ENCODE data around the gene THTPA.

Gene THTPA

GRCh38 chr14:23566112-23566777, 10.2 kb downstream of the THTPA start:
- no peak for FAIRE-seq
- no peak for DNase-seq (ENCODE audit: insufficient read length, low spot score)

- FAIRE-seq (peak; percentile 58), DNase-seq (ENCODE audit: insufficient read length, low spot score) (no peak)
These were observed 10.7 kb downstream of the THTPA start for GRCh38 chr14:23566778-23567185.

- FAIRE-seq (peak; percentile 85), DNase-seq (ENCODE audit: insufficient read length, low spot score) (peak; percentile 81)
These were observed 11.3 kb downstream of the THTPA start, which contains the start of gene AP1G2 for GRCh38 chr14:23567186-23568020. TSS of gene AP1G2 (minus strand) at chr14:23567791. CDS start at chr14:23567314, 477 bp downstream.

GRCh38 chr14:23568021-23568599, 12.0 kb downstream of the THTPA start:
- FAIRE-seq: no peak
- no peak for DNase-seq (ENCODE audit: insufficient read length, low spot score)

- FAIRE-seq (peak; percentile 68), DNase-seq (ENCODE audit: insufficient read length, low spot score) (no peak)
These were observed 12.7 kb downstream of the THTPA start for GRCh38 chr14:23568600-23569331.

- FAIRE-seq: no peak
- no peak for DNase-seq (ENCODE audit: insufficient read length, low spot score)
These were observed 13.5 kb downstream of the THTPA start for GRCh38 chr14:23569443-23570151.

GRCh38 chr14:23570806-23571483, 14.9 kb downstream of the THTPA start:
- no peak for FAIRE-seq
- DNase-seq (ENCODE audit: insufficient read length, low spot score): no peak

GRCh38 chr14:23571701-23572523, 15.8 kb downstream of the THTPA start:
- FAIRE-seq (no peak), DNase-seq (ENCODE audit: insufficient read length, low spot score) (no peak)

GRCh38 chr14:23572524-23572828, 16.4 kb downstream of the THTPA start:
- FAIRE-seq: no peak
- DNase-seq (ENCODE audit: insufficient read length, low spot score): no peak

GRCh38 chr14:23572836-23573235, 16.8 kb downstream of the THTPA start:
- FAIRE-seq (no peak), DNase-seq (ENCODE audit: insufficient read length, low spot score) (no peak)

GRCh38 chr14:23573384-23574015, 17.4 kb downstream of the THTPA start:
- DNase-seq (ENCODE audit: insufficient read length, low spot score) (no peak), FAIRE-seq (no peak)

- FAIRE-seq (no peak), DNase-seq (ENCODE audit: insufficient read length, low spot score) (no peak)
These were observed 21.1 kb downstream of the THTPA start for GRCh38 chr14:23577004-23577681.

GRCh38 chr14:23577710-23578392, 21.8 kb downstream of the THTPA start:
- DNase-seq (ENCODE audit: insufficient read length, low spot score) (no peak), FAIRE-seq (no peak)

GRCh38 chr14:23578560-23579310, 22.7 kb downstream of the THTPA start, which contains the start of gene JPH4:
TSS of gene JPH4 (minus strand) at chr14:23578790. CDS start at chr14:23577453, 1,337 bp downstream.
- no peak for DNase-seq (ENCODE audit: insufficient read length, low spot score)
- FAIRE-seq: no peak

- no peak for DNase-seq (ENCODE audit: insufficient read length, low spot score)
- no peak for FAIRE-seq
These were observed 23.2 kb downstream of the THTPA start for GRCh38 chr14:23579311-23579630.

GRCh38 chr14:23579739-23580138, 23.7 kb downstream of the THTPA start:
- no peak for DNase-seq (ENCODE audit: insufficient read length, low spot score)
- no peak for FAIRE-seq
